Activated CD8-positive, alpha-beta memory T cell treated with anti-CD3 and anti-CD28 coated beads, Interleukin-2, amount 50 U/mL, for 24 hours (primary cell): ENCODE measurements around the gene KCNK16.
A peak's percentile ranks its signal among the peaks of the same experiment; 100 is the strongest.
"Not testable (repeated sequence)": the region's sequence is repeated elsewhere in the genome, so short reads cannot be mapped to it uniquely, and the experiment has no call there.

Experiments used
- DNase-seq: peaks from one replicate; pipeline ENCODE4 v3.0.0-alpha.2; 2020; ENCODE audit errors: extremely low read depth

KCNK16 gene

DNA sequence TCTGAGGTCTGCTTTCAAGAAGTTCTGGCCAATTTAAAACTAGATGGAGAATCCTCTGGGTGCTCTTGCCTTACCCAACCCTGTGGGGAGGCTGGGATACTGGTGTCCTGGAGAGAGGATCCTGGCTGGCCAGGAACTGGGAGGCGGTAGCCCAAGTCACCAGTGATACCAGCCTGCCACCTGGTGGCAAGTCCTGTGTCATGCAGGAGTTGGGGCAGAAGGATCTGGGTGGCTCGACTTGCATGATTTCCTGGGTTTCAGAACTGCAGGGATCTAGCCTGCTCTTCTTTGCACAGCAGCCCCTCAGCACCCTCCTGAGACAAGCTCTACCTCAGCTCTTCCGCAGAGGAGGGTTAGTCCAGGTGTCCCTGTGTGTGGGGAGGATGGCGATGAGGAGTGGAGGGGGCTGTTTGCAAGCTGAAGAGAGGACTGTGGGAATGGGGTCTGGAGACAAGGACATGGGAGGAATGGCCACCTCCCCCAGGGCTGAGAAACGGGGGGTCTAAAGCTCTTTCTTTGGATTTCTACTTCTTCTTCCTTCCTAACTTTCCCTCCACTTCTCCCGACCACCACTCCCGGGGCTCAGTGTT, 12.5 kb downstream of the KCNK16 start:
- DNase-seq = peak; percentile 14

DNA sequence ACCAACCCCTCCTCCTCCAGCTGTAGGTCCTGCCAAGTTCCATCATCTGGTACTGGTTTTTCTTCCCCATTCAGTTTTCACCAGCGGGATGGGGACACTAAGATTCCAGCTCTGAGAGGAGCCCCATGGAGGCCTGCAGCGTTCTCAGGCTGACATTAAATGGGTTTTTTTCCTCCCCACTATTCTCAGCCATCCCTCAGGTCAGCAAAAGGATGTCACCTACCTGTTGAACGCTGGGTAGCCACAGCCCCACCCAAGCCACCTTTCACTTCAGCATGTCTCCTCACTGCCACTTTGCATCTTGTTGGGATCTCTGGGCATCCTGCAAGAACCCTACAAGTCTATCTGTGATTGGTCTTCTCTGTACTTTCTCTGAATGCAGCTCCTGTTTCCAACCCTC, 15.0 kb downstream of the KCNK16 start:
- DNase-seq = no peak

DNA sequence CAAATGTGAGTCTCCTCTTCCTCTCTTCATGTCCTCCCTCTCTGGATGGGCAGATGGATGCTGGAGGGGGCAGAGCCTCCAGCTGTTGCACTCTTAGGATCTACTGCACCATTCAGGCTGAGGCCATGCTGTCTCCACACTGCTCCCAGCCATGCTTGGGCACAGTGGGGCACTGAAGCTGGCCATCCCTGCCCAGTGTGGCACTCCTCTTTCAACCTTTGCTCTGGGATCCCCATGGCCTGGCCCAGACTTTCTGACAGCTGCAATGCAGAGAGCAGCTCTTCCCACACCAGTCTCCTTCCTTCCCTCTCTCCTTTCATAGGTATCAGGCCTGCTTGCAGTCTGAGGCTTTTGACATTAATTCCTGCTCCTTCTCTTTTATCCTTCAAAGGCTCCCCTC, 17.6 kb downstream of the KCNK16 start:
- DNase-seq = no peak

GRCh38 chr6:39303425-39304153, 18.9 kb downstream of the KCNK16 start:
- DNase-seq = no peak

- peak; percentile 73 for DNase-seq
Measured at GRCh38 chr6:39302669-39303424, 19.7 kb downstream of the KCNK16 start.

DNA sequence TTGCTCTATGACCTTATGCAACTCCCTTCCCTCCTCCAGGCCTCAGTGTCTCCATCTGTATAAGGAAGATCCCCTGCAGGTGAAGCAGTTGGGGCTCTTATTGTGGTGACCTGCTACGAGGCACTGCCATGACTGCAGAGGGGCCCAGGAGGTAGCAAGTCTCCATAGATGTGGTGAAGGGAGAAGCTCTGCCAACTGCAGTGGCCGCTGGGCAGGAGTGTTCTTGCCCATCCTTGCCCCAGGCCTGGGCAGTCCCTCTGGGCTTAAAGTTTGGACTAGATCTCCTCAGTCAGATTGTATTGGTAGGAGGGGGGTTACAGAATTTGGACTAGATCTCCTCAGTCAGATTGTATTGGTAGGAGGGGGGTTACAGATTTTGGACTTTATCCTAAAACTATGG, 20.5 kb downstream of the KCNK16 start:
- no peak for DNase-seq

GRCh38 chr6:39301606-39302005, 20.9 kb downstream of the KCNK16 start:
- no peak for DNase-seq

GRCh38 chr6:39300739-39301138, 21.8 kb downstream of the KCNK16 start:
- DNase-seq = no peak

GRCh38 chr6:39298061-39298460, 24.4 kb downstream of the KCNK16 start:
- no peak for DNase-seq

DNA sequence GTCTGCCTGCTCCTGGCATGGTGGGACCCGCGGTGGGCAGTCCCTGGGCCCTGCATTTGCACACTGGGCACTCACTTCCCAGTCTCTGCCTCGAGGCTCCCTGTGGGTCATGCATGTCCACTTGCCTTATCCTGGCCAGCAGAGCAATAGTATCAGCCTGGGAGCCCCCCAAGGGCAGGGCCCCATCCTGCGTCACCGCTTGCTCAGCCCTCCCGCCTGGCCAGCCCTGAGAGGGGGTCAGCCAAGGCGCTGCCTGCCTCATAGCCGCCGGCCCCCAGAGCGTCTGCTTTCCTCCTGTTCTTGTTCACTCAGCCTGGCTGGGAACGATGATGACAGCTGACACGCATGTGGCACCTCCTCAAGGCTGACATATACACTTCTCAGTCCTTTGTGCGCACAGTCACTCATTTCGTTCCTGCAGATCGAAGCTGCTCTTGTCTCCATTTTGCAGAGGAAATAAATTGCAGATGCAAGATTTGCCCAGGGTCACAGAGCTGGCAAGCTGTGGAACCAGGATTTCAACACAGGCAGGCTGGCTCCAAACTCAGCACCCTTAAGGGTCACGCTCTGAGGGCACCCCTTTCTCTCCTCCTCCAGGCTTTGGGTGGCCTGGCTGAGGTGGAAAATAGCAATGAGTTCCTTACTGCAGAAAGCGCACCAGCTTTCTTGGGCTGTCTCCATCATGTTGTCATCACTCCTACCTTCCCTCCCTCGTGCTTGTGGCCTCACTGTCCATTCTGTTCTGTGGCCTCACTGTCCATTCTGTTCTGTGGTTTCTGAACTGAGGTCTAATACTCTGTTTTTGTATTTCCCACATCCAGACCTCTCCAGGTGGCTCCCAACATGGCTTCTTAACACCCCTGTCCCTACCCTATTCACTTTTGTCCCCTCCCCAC, 25.5 kb downstream of the KCNK16 start:
- no peak for DNase-seq

DNA sequence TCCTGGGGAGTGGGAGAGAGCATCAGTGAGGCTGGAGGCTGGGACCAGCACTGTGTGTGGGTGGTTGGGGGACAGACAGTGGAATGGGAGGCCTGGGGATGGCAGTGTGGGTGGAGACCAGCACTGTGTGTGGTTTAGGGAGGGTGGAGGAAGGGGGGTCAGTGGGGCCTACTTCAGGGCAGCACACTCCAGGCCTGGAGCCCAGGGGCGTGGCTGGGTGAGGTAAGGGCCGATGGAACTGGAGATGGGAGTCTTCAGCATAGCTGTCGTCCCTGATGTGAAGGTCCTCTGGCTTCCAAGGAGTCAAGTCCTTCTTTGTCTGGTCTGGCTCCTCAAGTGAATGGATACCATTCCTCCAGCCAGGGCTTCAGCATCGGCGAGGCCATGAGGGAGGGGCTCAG, 26.9 kb downstream of the KCNK16 start:
- no peak for DNase-seq

DNA sequence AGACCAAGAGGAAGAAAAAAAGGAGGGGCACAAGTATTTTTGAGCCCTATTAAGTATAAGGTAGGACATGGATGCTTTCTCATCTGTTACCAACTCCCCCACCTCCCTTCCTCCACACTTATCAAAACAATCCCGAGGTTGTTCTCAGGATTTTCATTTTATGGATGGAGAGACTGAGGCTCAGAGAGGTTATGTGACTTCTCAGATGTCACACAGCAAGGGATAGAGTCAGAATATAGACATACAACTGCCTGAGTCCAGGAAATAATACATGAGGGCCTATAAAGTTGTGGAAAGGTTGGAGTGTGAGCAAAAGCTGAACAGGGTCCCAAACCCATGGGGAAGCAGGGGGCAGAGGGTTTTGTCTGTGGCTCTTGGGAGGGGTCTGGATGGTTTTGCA, 27.6 kb downstream of the KCNK16 start:
- no peak for DNase-seq

- no peak for DNase-seq
Measured at GRCh38 chr6:39294133-39294532, 28.4 kb downstream of the KCNK16 start.

GRCh38 chr6:39292637-39293036, 29.9 kb downstream of the KCNK16 start:
- no peak for DNase-seq

DNA sequence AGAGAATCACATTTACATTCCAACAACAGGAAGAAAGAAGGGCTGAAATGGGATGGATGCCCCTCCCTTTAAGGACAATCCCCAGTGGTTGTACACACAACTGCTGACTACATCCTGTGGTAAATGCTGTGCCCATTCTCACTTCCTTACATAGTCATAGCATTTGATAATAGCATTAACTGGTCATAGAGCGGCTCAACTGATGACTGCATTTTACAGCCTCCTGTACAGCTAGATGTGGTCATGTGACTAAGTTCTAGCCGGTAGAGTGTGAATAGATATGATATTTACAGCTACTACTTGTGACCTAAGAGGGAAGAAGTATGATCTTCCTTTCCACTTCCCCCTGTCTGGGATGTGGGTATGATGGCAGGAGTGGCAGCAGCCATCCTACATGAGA, 33.0 kb downstream of the KCNK16 start:
- DNase-seq = no peak

- no peak for DNase-seq
Measured at GRCh38 chr6:39287601-39288000, 34.9 kb downstream of the KCNK16 start.

- DNase-seq = not testable (repeated sequence)
Measured at GRCh38 chr6:39286596-39286995, 35.9 kb downstream of the KCNK16 start.

- no peak for DNase-seq
Measured at GRCh38 chr6:39282774-39283173, 39.7 kb downstream of the KCNK16 start.

DNA sequence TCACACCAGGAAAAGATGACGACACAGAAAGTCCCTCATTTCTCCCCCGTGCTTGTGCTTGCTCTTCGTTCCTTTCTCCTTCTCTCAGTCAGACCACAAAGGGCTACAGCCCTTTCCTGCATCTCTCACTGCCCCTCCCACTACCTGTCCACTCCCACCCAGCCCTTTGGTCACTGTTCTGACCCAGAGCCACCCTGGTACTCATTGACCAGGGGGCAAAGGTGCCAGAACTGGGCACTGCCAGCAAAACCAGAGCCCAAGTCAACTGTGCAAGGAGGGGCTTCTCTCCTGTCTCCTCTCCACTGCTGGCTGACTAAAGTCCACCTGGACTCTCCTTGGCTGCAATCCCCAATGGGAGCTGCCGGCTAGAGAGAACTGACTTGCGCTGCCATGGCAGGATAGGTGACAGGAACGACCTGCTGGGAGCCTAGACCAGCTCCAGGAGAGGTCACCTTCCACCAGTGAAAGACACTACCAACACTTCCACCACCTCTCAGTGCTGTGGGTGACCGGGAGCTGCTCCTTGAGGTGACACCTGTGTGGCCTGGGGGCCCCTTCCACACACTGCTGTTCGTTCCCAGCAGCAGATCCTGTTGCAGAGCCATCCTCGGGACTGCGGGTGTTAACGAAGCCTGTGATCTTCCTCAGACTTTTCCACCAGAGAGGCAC, 41.1 kb downstream of the KCNK16 start:
- DNase-seq = no peak

DNA sequence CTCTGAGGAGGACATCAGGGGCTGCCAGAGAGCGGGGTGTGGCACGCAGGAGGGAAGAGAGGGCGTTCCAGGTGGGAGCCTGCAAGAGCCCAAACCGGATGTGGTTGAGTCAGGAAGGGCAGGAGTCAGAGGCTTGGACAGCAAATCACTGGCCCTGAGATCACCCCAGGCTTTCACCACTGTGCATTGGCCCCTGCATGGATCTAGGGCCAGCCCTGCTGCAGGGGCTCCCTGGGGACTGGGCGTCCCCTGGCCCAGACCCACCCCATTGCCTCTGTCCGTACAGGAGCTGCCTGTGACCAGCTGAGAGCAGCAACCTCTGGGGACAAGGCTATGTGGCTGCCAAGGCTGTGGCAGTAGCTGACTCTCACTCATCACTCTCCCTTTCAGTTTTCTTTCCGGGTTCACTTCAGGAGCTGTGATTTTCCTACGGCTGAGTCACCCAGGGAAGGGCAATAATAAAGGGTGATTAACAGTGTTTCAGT, 42.2 kb downstream of the KCNK16 start:
- no peak for DNase-seq

DNA sequence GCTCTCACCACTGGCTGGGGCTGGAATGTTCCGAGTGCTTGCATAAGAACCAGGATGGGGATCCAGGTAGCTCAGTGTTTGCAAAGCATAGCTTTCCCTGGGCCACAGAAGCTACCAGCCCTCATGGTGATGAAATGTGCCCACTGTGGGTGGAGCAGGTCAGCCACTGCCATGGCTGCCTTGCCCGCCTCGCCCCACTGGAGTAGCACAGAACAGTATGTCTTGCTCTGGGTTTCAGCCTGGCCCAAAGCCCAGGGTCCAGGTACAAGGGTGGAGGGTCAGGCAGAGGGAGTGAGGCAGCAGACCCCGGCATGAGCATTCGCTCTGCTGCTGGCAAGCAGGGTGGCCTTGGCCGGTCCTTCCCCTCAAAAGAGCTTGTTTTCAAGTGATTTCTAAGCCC, 43.0 kb downstream of the KCNK16 start:
- no peak for DNase-seq
